H9 (cell line): ENCODE results near the gene DHRSX. TPM values are rescaled to one million over a fixed set of nuclear protein-coding genes. Genes with fewer than 3 reads are reported as not detected.

Experiments
- DNase-seq: peaks from one replicate; pipeline ENCODE4 v3.0.0-alpha.2; 2017
- H2AFZ ChIP-seq: one replicate; pipeline ENCODE4 v1.6.1; 2013; ENCODE audit warnings: mild to moderate bottlenecking, low read length, control low read depth, moderate library complexity
- H2AK5ac ChIP-seq: 2 replicates; pipeline ENCODE4 v1.6.1; 2013; ENCODE audit warnings: low read length, control low read depth, mixed read lengths; ENCODE audit not compliant: insufficient read length
- H2BK120ac ChIP-seq: one replicate; pipeline ENCODE4 v1.6.1; 2013; ENCODE audit warnings: low read depth, mild to moderate bottlenecking, low read length, control low read depth, inconsistent platforms; ENCODE audit not compliant: poor library complexity, severe bottlenecking
- H2BK12ac ChIP-seq: 2 replicates; pipeline ENCODE4 v1.6.1; 2013; ENCODE audit warnings: low read length, control low read depth, mixed read lengths, low read depth; ENCODE audit not compliant: insufficient read length
- H2BK15ac ChIP-seq: 2 replicates; pipeline ENCODE4 v1.6.1; 2013; ENCODE audit warnings: low read depth, low read length, control low read depth
- H2BK20ac ChIP-seq: one replicate; pipeline ENCODE4 v1.6.1; 2013; ENCODE audit warnings: low read depth, mild to moderate bottlenecking, low read length, control low read depth, inconsistent platforms; ENCODE audit not compliant: poor library complexity, severe bottlenecking
- H2BK5ac ChIP-seq: 2 replicates; pipeline ENCODE4 v1.6.1; 2013; ENCODE audit warnings: low read length, control low read depth, mixed read lengths; ENCODE audit not compliant: insufficient read length
- H3K14ac ChIP-seq: 2 replicates; pipeline ENCODE4 v1.6.1; 2013; ENCODE audit warnings: low read length, control low read depth; ENCODE audit not compliant: insufficient read depth
- H3K18ac ChIP-seq: 2 replicates; pipeline ENCODE4 v1.6.1; 2013; ENCODE audit warnings: low read depth, mild to moderate bottlenecking, mixed read lengths, low read length, control low read depth; ENCODE audit not compliant: insufficient read length
- H3K23ac ChIP-seq: 2 replicates; pipeline ENCODE4 v1.6.1; 2013; ENCODE audit warnings: low read length, control low read depth, mixed read lengths, low read depth; ENCODE audit not compliant: insufficient read length
- H3K23me2 ChIP-seq: 2 replicates; pipeline ENCODE4 v1.6.1; 2013; ENCODE audit warnings: low read depth, mild to moderate bottlenecking, mixed read lengths, low read length, control low read depth; ENCODE audit not compliant: insufficient read length, poor library complexity, severe bottlenecking
- H3K27ac ChIP-seq: 2 replicates; pipeline ENCODE4 v1.5.1; 2013; ENCODE audit warnings: low read length, control low read depth, mixed read lengths, low read depth; ENCODE audit not compliant: insufficient read length
- H3K27me3 ChIP-seq: 2 replicates; pipeline ENCODE4 v1.6.1; 2013; ENCODE audit warnings: low read length, control low read depth, inconsistent platforms; ENCODE audit not compliant: insufficient read depth
- H3K4ac ChIP-seq: 2 replicates; pipeline ENCODE4 v1.6.1; 2013; ENCODE audit warnings: low read depth, mild to moderate bottlenecking, control low read depth, inconsistent platforms, low read length, moderate library complexity
- H3K4me1 ChIP-seq: 2 replicates; pipeline ENCODE4 v1.6.1; 2013; ENCODE audit warnings: low read length, control low read depth, inconsistent platforms; ENCODE audit not compliant: insufficient read depth
- H3K4me2 ChIP-seq: 2 replicates; pipeline ENCODE4 v1.6.1; 2013; ENCODE audit warnings: low read length, control low read depth, mixed read lengths; ENCODE audit not compliant: insufficient read length, insufficient read depth
- H3K56ac ChIP-seq: 2 replicates; pipeline ENCODE4 v1.6.1; 2013; ENCODE audit warnings: low read depth, mild to moderate bottlenecking, mixed read lengths, low read length, control low read depth; ENCODE audit not compliant: insufficient read length
- H3K79me1 ChIP-seq: 2 replicates; pipeline ENCODE4 v1.6.1; 2013; ENCODE audit warnings: low read depth, mild to moderate bottlenecking, moderate library complexity, low read length, control low read depth, inconsistent platforms; ENCODE audit not compliant: insufficient read depth, poor library complexity, severe bottlenecking
- H3K79me2 ChIP-seq: 2 replicates; pipeline ENCODE4 v1.6.1; 2013; ENCODE audit warnings: low read length, control low read depth, inconsistent platforms; ENCODE audit not compliant: insufficient read depth
- H3K9ac ChIP-seq: 2 replicates; pipeline ENCODE4 v1.6.1; 2013; ENCODE audit warnings: low read length, control low read depth, mixed read lengths; ENCODE audit not compliant: insufficient read length; ENCODE audit errors: extremely low read depth
- H3K9me3 ChIP-seq: one replicate; pipeline ENCODE4 v1.6.1; 2013; ENCODE audit warnings: low read depth, low read length, inconsistent platforms; ENCODE audit not compliant: control insufficient read depth
- H3T11ph ChIP-seq: one replicate; pipeline ENCODE4 v1.6.1; 2013; ENCODE audit warnings: mild to moderate bottlenecking, low read length, control low read depth, inconsistent platforms
- H4K20me1 ChIP-seq: one replicate; pipeline ENCODE4 v1.6.1; 2013; ENCODE audit not compliant: control insufficient read depth, insufficient read length, insufficient read depth
- H4K5ac ChIP-seq: 2 replicates; pipeline ENCODE4 v1.6.1; 2013; ENCODE audit warnings: low read depth, mild to moderate bottlenecking, mixed read lengths, low read length, control low read depth; ENCODE audit not compliant: insufficient read length
- H4K8ac ChIP-seq: replicated peaks from 2 replicates; pipeline ENCODE4 v1.6.1; 2013; ENCODE audit warnings: low read length, control low read depth, mixed read lengths, low read depth; ENCODE audit not compliant: insufficient read length
- H4K91ac ChIP-seq: 2 replicates; pipeline ENCODE4 v1.6.1; 2013; ENCODE audit warnings: low read depth, mild to moderate bottlenecking, moderate library complexity, mixed read lengths, low read length, control low read depth; ENCODE audit not compliant: insufficient read length
- H3K27ac Mint-ChIP-seq, 3 experiments: 2 replicates in 2 of 3; 3 replicates in 1 of 3; pipeline ENCODE4 v1.8.0; 2020 to 2021; ENCODE audit warnings: mixed read lengths in 3 of 3, mild to moderate bottlenecking in 1 of 3, moderate library complexity in 1 of 3
- H3K27me3 Mint-ChIP-seq: 2 replicates; pipeline ENCODE4 v1.8.0; 2021; ENCODE audit warnings: low read depth, mild to moderate bottlenecking, moderate library complexity, mixed read lengths
- H3K36me3 Mint-ChIP-seq, 3 experiments: 2 replicates in 2 of 3; 3 replicates in 1 of 3; pipeline ENCODE4 v1.8.0; 2020 to 2021; ENCODE audit warnings: low read depth in 3 of 3, mixed read lengths in 3 of 3; ENCODE audit not compliant: insufficient read depth in 1 of 3
- H3K4me1 Mint-ChIP-seq, 2 experiments: 2 replicates each; pipeline ENCODE4 v1.8.0; 2020; ENCODE audit warnings: mixed read lengths in 2 of 2
- H3K4me3 Mint-ChIP-seq, 2 experiments: 2 replicates in 1 of 2; 3 replicates in 1 of 2; pipeline ENCODE4 v1.8.0; 2020 to 2021; ENCODE audit warnings: mild to moderate bottlenecking in 2 of 2, mixed read lengths in 2 of 2, moderate library complexity in 1 of 2
- H3K9me3 Mint-ChIP-seq, 2 experiments: 2 replicates in 1 of 2; 3 replicates in 1 of 2; pipeline ENCODE4 v1.8.0; 2020; ENCODE audit warnings: mild to moderate bottlenecking in 2 of 2, mixed read lengths in 2 of 2, moderate library complexity in 1 of 2
- WGBS: extraction: QIAGEN DNeasy Blood & Tissue Kit; methylation state at CpG from one replicate; pipeline ENCODE4 v1.1.7; 2013; ENCODE audit warnings: missing lambda C conversion rate, low lambda C conversion rate, mixed read lengths; ENCODE audit not compliant: insufficient read length; ENCODE audit errors: extremely low coverage; 5-methylcytosine and 5-hydroxymethylcytosine counted together
- total RNA-seq: library from RNA; stranded (reverse); gene quantifications from 2 replicates; pipeline ENCODE4 v1.2.1, GENCODE V29; 2021
- TF ChIP-seq, protein P1 (sequence below): fragments of 200-600 bp; sonication (generic); conservative IDR thresholded peaks from 3 replicates; pipeline ENCODE4 v1.8.0; 2021; ENCODE audit warnings: antibody characterized with exemption, mild to moderate bottlenecking

The DHRSX gene
- total RNA-seq, 1 experiment from 2014 or later = 44.0 TPM

DNA sequence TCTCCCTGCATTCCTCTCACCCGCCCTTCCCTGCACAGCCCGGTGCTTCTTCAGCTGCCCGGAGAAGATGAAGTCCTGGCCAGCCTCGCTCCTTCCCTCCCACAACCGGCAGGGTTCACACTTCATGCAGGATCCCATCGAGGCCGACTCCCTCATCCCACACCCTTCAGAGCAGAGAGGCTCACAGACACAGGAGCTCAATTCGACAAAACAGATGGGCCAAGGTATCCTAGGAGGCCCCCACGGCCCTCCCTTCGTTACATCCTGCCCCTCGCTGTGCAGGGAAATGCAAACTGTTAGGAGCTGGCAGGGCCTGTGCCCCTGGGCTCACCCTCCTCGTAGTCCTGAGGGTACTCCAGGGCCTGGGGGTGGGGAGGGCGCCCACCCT lies 238.1 kb downstream of the DHRSX start:
- Mint-ChIP-seq H3K9me3 (no peaks in the 10 kb centered on the region), H3K27ac (peak overlapping the region; percentile 26 to 95 (median 87); a peak in 6 of 7 replicates), H3K4me1 (peaks cover 9% of the 10 kb centered on the region in 2 experiments), H3K4me3 (no peak overlapping the region), H3K36me3 (peaks cover 12 to 29% (median 23%) of the 10 kb centered on the region in 3 experiments), H3K27me3 (no peaks in the 10 kb centered on the region)
- Histone ChIP-seq H3K4ac (no peak overlapping the region), H2BK20ac (no peak overlapping the region), H3K23ac (no peak overlapping the region), H2BK12ac (no peak overlapping the region), H3K18ac (no peak overlapping the region), H2AK5ac (no peak overlapping the region), H4K91ac (no peak overlapping the region), H2BK120ac (no peak overlapping the region), H4K5ac (no peak overlapping the region), H3K79me1 (no peaks in the 10 kb centered on the region), H2BK15ac (no peak overlapping the region), H3K27me3 (no peaks in the 10 kb centered on the region), H2AFZ (no peak overlapping the region), H3T11ph (no peak overlapping the region), H4K8ac (no peak overlapping the region), H3K9me3 (no peaks in the 10 kb centered on the region), H2BK5ac (no peak overlapping the region), H4K20me1 (no peaks in the 10 kb centered on the region), H3K14ac (no peak overlapping the region; the same call in 1 of the 2 replicates), H3K9ac (no peak overlapping the region), H3K56ac (no peak overlapping the region), H3K79me2 (no peaks in the 10 kb centered on the region), H3K4me2 (no peak overlapping the region), H3K23me2 (no peaks in the 10 kb centered on the region), H3K4me1 (peaks cover 3% of the 10 kb centered on the region; the same call in 1 of the 2 replicates), H3K27ac (no peak overlapping the region)
- TF ChIP-seq, protein P1, sequence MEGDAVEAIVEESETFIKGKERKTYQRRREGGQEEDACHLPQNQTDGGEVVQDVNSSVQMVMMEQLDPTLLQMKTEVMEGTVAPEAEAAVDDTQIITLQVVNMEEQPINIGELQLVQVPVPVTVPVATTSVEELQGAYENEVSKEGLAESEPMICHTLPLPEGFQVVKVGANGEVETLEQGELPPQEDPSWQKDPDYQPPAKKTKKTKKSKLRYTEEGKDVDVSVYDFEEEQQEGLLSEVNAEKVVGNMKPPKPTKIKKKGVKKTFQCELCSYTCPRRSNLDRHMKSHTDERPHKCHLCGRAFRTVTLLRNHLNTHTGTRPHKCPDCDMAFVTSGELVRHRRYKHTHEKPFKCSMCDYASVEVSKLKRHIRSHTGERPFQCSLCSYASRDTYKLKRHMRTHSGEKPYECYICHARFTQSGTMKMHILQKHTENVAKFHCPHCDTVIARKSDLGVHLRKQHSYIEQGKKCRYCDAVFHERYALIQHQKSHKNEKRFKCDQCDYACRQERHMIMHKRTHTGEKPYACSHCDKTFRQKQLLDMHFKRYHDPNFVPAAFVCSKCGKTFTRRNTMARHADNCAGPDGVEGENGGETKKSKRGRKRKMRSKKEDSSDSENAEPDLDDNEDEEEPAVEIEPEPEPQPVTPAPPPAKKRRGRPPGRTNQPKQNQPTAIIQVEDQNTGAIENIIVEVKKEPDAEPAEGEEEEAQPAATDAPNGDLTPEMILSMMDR = no peak
- WGBS = no CpG with 5 or more reads among the region's 13 CpGs
- DNase-seq = peak; percentile 58
